SK-N-SH (cell line): Measurements from ENCODE around the gene KIF5C. TPM values are rescaled to one million over a fixed set of nuclear protein-coding genes. Genes with fewer than 3 reads are reported as not detected.

Experiments used
- CTCF ChIA-PET: fragments of 300-600, 350-600 bp; formaldehyde crosslinking; extraction: SDS; loops from one replicate; lab custom pipeline; 2021; lab: Yijun Ruan, JAX
- POLR2A ChIA-PET: fragments of 350-600 bp; sonication (Branson Sonifier 250); formaldehyde crosslinking; extraction: SDS; loops from one replicate; lab custom pipeline; 2020; ENCODE audit warnings: antibody characterized with exemption, inconsistent platforms; lab: Yijun Ruan, JAX
- DNase-seq: peaks from one replicate; pipeline ENCODE4 v3.0.0; 2012
- H2AFZ ChIP-seq: fragments of 200-600 bp; sonication (generic); 2 replicates; pipeline ENCODE4 v1.8.1; 2016; ENCODE audit warnings: antibody characterized with exemption, mild to moderate bottlenecking, low read depth
- H3F3A ChIP-seq: fragments of 200-600 bp; sonication (generic); replicated peaks from 2 replicates; pipeline ENCODE3; 2016; ENCODE audit warnings: antibody characterized with exemption, mild to moderate bottlenecking; ENCODE audit not compliant: insufficient read depth
- H3K27ac ChIP-seq, 2 experiments: fragments of 200-500 bp in 1 of 2; fragments of 200-600 bp in 1 of 2; sonication (Bioruptor generic) in 1 of 2; sonication (generic), shearing (Covaris generic) in 1 of 2; 2 replicates each; pipeline versions ENCODE4 v1.5.1 to v1.6.1; 2014 to 2016; ENCODE audit warnings: low read depth in 2 of 2, inconsistent platforms in 1 of 2, low read length in 1 of 2, mild to moderate bottlenecking in 1 of 2, mixed read lengths in 1 of 2
- H3K27me3 ChIP-seq: fragments of 200-600 bp; sonication (generic), shearing (Covaris generic); 2 replicates; pipeline ENCODE4 v1.6.1; 2016; ENCODE audit warnings: mixed run types; ENCODE audit not compliant: insufficient read depth
- H3K36me3 ChIP-seq, 2 experiments: fragments of 200-500 bp in 1 of 2; fragments of 200-600 bp in 1 of 2; sonication (Bioruptor generic) in 1 of 2; sonication (generic) in 1 of 2; replicated peaks in 1 of 2; 2 replicates each; pipeline versions ENCODE3 to v1.5.1; 2014 to 2016; ENCODE audit warnings: low read length in 1 of 2, mild to moderate bottlenecking in 1 of 2; ENCODE audit not compliant: insufficient read depth in 2 of 2, control insufficient read depth in 1 of 2
- H3K4me1 ChIP-seq, 2 experiments: fragments of 200-500 bp in 1 of 2; fragments of 200-600 bp in 1 of 2; sonication (Bioruptor generic) in 1 of 2; sonication (generic), shearing (Covaris generic) in 1 of 2; 2 replicates each; pipeline versions ENCODE4 v1.5.1 to v1.6.1; 2014 to 2016; ENCODE audit warnings: low read depth in 1 of 2, low read length in 1 of 2, mixed run types in 1 of 2; ENCODE audit not compliant: insufficient read depth in 2 of 2, control insufficient read depth in 1 of 2
- H3K4me2 ChIP-seq: fragments of 200-600 bp; sonication (generic), shearing (Covaris generic); 2 replicates; pipeline ENCODE4 v1.6.1; 2017; ENCODE audit warnings: mixed run types
- H3K4me3 ChIP-seq, 2 experiments: fragments of 200-500 bp in 1 of 2; fragments of 200-600 bp in 1 of 2; sonication (Bioruptor generic) in 1 of 2; sonication (generic), shearing (Covaris generic) in 1 of 2; 2 replicates each; pipeline versions ENCODE4 v1.5.1 to v1.8.1; 2014 to 2016; ENCODE audit warnings: low read depth in 2 of 2, inconsistent platforms in 1 of 2, low read length in 1 of 2, mild to moderate bottlenecking in 1 of 2, mixed read lengths in 1 of 2, moderate library complexity in 1 of 2
- H3K79me2 ChIP-seq: fragments of 200-600 bp; sonication (generic); 2 replicates; pipeline ENCODE4 v1.8.1; 2017; ENCODE audit warnings: mild to moderate bottlenecking; ENCODE audit not compliant: insufficient read depth
- H3K9ac ChIP-seq: fragments of 200-600 bp; sonication (generic); 2 replicates; pipeline ENCODE4 v1.6.1; 2017; ENCODE audit warnings: mixed run types
- H3K9me2 ChIP-seq: fragments of 200-600 bp; sonication (generic); 2 replicates; pipeline ENCODE4 v1.6.1; 2017; ENCODE audit warnings: mixed run types
- H3K9me3 ChIP-seq: fragments of 200-600 bp; sonication (generic); 2 replicates; pipeline ENCODE4 v1.6.1; 2017; ENCODE audit warnings: mixed run types, mild to moderate bottlenecking, moderate library complexity
- H4K20me1 ChIP-seq: fragments of 200-600 bp; sonication (generic); 2 replicates; pipeline ENCODE4 v1.6.1; 2017; ENCODE audit warnings: mild to moderate bottlenecking, mixed run types; ENCODE audit not compliant: insufficient read depth
- CTCF ChIP-seq: fragments of 200-600 bp; sonication (generic); IDR thresholded peaks from 2 replicates; pipeline ENCODE4 v1.6.1; 2017; ENCODE audit warnings: antibody characterized with exemption, mild to moderate bottlenecking, moderate library complexity
- ELF1 ChIP-seq: IDR thresholded peaks from 2 replicates; pipeline ENCODE4 v1.4.0; 2012
- EZH2phosphoT487 ChIP-seq: fragments of 200-600 bp; sonication (generic); IDR thresholded peaks from 2 replicates; pipeline ENCODE4 v1.6.1; 2017; ENCODE audit warnings: low read depth, mixed run types, mild to moderate bottlenecking, antibody characterized with exemption, moderate library complexity, borderline replicate concordance
- GABPA ChIP-seq: IDR thresholded peaks from 2 replicates; pipeline ENCODE4 v1.4.0; 2012; ENCODE audit warnings: low read depth, mild to moderate bottlenecking
- IRF3 ChIP-seq: fragments of 150-350 bp; IDR thresholded peaks from 2 replicates; pipeline ENCODE4 v1.6.1; 2016; ENCODE audit warnings: mild to moderate bottlenecking, low read depth, low read length
- MXI1 ChIP-seq: IDR thresholded peaks from 2 replicates; pipeline ENCODE4 v1.6.1; 2012; ENCODE audit warnings: mild to moderate bottlenecking, low read depth, low read length, improper control_type of control experiment
- NFIC ChIP-seq: IDR thresholded peaks from 2 replicates; pipeline ENCODE4 v1.4.0; 2012; ENCODE audit warnings: borderline replicate concordance
- NRF1 ChIP-seq: IDR thresholded peaks from 2 replicates; pipeline ENCODE4 v1.6.1; 2012; ENCODE audit warnings: low read depth, mild to moderate bottlenecking, low read length
- RXRA ChIP-seq: IDR thresholded peaks from 2 replicates; pipeline ENCODE4 v1.4.0; 2012; ENCODE audit warnings: low read depth, mild to moderate bottlenecking, borderline replicate concordance
- SIN3A ChIP-seq: IDR thresholded peaks from 2 replicates; pipeline ENCODE4 v1.6.1; 2012; ENCODE audit warnings: low read depth, mild to moderate bottlenecking, low read length, moderate library complexity, borderline replicate concordance
- SMC3 ChIP-seq: IDR thresholded peaks from 2 replicates; pipeline ENCODE4 v1.6.1; 2012; ENCODE audit warnings: low read depth, low read length, improper control_type of control experiment
- TAF1 ChIP-seq: IDR thresholded peaks from 2 replicates; pipeline ENCODE4 v1.6.1; 2012; ENCODE audit warnings: low read depth, mild to moderate bottlenecking, low read length, moderate library complexity, borderline replicate concordance
- TCF12 ChIP-seq: IDR thresholded peaks from 2 replicates; pipeline ENCODE4 v1.4.0; 2012
- USF1 ChIP-seq: IDR thresholded peaks from 2 replicates; pipeline ENCODE4 v1.4.0; 2012; ENCODE audit warnings: low read depth, borderline replicate concordance
- ZBTB33 ChIP-seq: IDR thresholded peaks from 2 replicates; pipeline ENCODE4 v1.4.0; 2012; ENCODE audit warnings: low read depth, borderline replicate concordance
- WGBS: methylation state at CpG from one replicate; pipeline ENCODE4 v1.1.6; 2017; ENCODE audit warnings: low lambda C conversion rate; 5-methylcytosine and 5-hydroxymethylcytosine counted together
- polyA plus RNA-seq, 3 experiments: library from polyadenylated mRNA; depleted of rRNA; stranded (reverse); fragments of >200 nt; gene quantifications; 2 replicates each; pipeline ENCODE4 v1.2.3, GENCODE V29; 2012

The KIF5C gene
- polyA plus RNA-seq, 1 of the 3 experiments (the other 2 are of a cell fraction), result 3.9 TPM

- TF ChIP-seq CTCF (no peak), MXI1 (no peak), EZH2phosphoT487 (no peak), TCF12 (no peak), USF1 (no peak)
These were observed 492 bp downstream of the KIF5C start (continued) for GRCh38 chr2:148875387-148876051.

GRCh38 chr2:148876202-148876594 is 1.2 kb downstream of the KIF5C start:
- Histone ChIP-seq H2AFZ (no peak overlapping the region), H3K79me2 (no peaks in the 10 kb centered on the region), H4K20me1 (no peaks in the 10 kb centered on the region), H3K9ac (peak overlapping the region; percentile 23; the same call in 1 of the 2 replicates), H3K9me2 (no peaks in the 10 kb centered on the region), H3K4me2 (peak overlapping the region; percentile 80), H3K27ac (peak overlapping the region in 1 of 2 experiments; percentile 81; a peak in 2 of 4 replicates), H3K27me3 (no peaks in the 10 kb centered on the region), H3K36me3 (peaks cover 0 to 6% of the 10 kb centered on the region in 2 experiments), H3F3A (peaks cover 7% of the 10 kb centered on the region), H3K9me3 (no peaks in the 10 kb centered on the region), H3K4me1 (peaks cover 0 to 9% of the 10 kb centered on the region in 2 experiments; a peak in 1 of 4 replicates), H3K4me3 (peak overlapping the region; percentile 59 to 64)
- CTCF ChIA-PET, result interaction anchor here (0.6 kb wide), 1 partner anchor 100 kb away, joined by 3 read pairs; no protein-coding TSS in a partner anchor
- 1% methylated on average over 13 of the region's 25 CpGs for WGBS
- TF ChIP-seq IRF3, result no peak
- no peak for TF ChIP-seq ELF1
- no peak for TF ChIP-seq TAF1
- no peak for TF ChIP-seq RXRA
- TF ChIP-seq SMC3, result no peak
- no peak for TF ChIP-seq TCF12
- no peak for TF ChIP-seq SIN3A
- no peak for TF ChIP-seq GABPA
- TF ChIP-seq CTCF, result no peak
- TF ChIP-seq NFIC, result no peak
- TF ChIP-seq NRF1, result no peak
- no peak for TF ChIP-seq ZBTB33
- POLR2A ChIA-PET, result interaction anchor here (0.7 to 1.4 kb wide), 2 partner anchors 94 to 231 kb away, joined by 3 read pairs; no protein-coding TSS in a partner anchor
- DNase-seq, result peak; percentile 78
